Fibroblast of skin of abdomen (primary cell): ENCODE measurements around the gene FBXO28.

Experiments used
- DNase-seq: peaks from one replicate; pipeline ENCODE4 v3.0.0-alpha.2; 2013

FBXO28 gene

DNA sequence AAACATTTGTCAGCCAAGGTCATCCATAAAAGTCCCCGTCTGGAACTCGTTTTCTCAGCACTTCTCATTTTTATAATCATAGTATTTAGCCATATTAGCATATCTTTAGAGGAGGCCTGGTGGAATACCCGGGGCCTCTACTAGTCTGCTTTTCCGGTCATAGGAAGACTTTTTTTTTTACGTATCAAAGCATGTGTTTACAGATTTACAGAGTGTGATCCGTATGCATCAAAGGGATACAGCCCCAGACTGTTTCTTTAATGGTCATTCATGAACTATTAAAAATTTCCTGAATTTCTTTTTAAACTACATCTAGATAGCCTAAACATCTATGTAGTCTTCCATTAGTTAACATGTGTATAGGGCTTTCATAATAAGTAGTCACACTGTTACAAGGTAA is 45.6 kb downstream of the FBXO28 start:
- DNase-seq, result no peak

DNA sequence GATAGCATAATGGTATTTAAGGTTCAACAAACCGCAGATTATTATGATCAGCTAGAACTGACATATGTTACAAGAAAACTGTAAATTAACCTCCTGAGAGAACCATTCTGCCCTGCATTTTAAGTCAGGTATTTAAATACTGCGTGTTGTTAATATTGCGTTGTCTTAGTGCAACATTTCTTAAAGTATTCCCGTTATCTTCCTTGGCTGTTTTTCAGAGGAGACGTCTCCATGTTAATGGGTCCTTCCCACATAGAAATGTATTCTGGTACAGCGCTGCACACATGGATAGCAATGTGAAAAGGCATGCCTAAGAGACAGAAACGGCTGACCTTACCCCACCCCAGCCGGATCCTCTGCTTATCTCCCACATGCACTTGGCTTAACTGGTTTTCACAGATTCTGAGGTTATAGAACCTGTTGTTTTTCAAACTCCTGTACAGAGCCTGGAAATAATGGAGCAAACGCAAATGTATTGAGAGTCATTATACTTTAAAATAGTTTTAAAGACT is 46.3 kb downstream of the FBXO28 start:
- no peak for DNase-seq

DNA sequence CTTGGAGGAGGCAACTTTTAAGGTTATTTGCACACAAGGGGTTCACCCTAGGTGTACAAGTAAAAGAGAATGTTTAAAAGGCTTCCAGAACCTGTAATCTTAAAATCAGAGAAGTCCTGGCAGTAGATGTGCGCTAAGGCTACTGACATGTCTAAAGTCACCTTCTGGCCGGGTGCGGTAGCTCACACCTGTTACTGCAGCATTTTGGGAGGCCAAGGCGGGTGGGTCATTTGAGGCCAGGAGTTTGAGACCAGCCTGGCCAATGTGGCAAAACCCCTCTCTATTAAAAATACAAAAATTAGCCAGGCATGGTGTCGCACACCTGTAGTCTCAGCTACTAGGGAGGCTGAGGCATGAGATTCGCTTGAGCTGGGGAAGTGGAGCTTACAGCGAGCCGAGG is 48.9 kb downstream of the FBXO28 start:
- no peak for DNase-seq

GRCh38 chr1:224163311-224163710 is 49.4 kb downstream of the FBXO28 start:
- DNase-seq, result no peak

- DNase-seq, result peak; percentile 90
Measured at GRCh38 chr1:224168859-224169380, 55.0 kb downstream of the FBXO28 start.

- DNase-seq, result no peak
Measured at GRCh38 chr1:224169718-224170270, 55.9 kb downstream of the FBXO28 start.

GRCh38 chr1:224170343-224170742 is 56.4 kb downstream of the FBXO28 start:
- no peak for DNase-seq

DNA sequence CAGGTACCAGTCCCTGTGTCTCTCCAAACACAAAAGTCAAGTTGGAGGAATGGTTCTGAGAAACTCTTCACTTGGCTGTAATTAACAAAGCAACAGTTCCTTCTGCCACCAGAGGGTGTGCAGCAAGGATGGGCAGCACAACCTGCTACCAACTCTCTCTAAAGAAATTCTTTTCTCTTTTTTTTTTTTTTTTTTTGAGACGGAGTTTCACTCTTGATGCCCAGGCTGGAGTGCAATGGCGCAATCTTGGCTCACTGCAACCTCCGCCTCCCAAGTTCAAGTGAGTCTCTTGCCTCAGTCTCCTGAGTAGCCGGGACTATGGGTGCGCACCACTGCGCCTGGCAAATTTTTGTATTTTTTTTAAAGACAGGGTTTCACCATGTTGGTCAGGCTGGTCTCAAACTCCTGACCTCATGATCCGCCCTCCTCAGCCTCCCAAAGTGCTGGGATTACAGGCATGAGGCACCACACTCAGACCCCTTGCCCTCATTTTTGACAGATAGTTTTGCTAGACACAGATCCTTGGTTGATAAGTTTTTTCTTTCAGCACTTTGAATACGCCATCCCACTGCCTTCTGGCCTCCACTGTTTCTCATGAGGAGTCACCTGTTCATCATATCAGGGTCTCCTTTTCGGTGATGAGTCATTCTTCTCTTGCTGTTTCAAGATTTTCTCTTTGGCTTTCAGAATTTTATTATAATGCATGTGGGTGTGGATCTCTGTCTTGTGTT is 57.0 kb downstream of the FBXO28 start:
- no peak for DNase-seq

- DNase-seq, result no peak
Measured at GRCh38 chr1:224172229-224172628, 58.3 kb downstream of the FBXO28 start.

- no peak for DNase-seq
Measured at GRCh38 chr1:224173523-224173922, 59.6 kb downstream of the FBXO28 start.

- DNase-seq, result peak; percentile 26
Measured at GRCh38 chr1:224175617-224176016, 61.7 kb downstream of the FBXO28 start.

DNA sequence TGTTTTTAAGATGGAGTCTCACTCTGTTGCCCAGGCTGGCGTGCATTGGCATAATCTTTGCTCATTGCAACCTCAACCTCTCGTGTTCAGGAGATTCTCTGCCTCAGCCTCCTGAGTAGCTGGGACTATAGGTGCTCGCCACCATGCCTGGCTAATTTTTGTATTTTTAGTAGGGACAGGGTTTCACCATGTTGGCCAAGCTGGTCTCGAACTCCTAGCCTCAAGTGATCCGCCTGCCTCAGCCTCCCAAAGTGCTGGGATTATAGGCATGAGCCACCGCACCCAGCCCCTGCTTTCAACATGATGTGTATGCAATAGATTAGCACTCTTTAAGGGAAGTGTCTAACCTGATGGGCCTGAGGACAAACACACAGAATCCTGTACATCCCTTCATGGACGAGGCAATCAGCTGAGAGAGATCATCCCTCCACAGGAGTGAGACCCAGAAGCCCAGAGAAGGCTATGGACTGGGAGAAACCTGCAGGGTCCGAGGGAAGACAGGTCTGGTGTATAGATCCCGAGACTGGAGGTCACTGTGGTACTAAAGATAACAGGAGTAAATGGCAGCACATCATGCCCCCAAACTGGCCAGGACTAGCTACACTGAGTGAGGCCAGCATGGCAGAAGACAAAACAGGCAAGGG is 63.6 kb downstream of the FBXO28 start:
- no peak for DNase-seq

- DNase-seq, result no peak
Measured at GRCh38 chr1:224178894-224179293, 65.0 kb downstream of the FBXO28 start.

GRCh38 chr1:224180783-224181452 is 67.0 kb downstream of the FBXO28 start:
- no peak for DNase-seq

GRCh38 chr1:224181453-224181810 is 67.5 kb downstream of the FBXO28 start:
- no peak for DNase-seq

- DNase-seq, result no peak
Measured at GRCh38 chr1:224182057-224182865, 68.3 kb downstream of the FBXO28 start.

DNA sequence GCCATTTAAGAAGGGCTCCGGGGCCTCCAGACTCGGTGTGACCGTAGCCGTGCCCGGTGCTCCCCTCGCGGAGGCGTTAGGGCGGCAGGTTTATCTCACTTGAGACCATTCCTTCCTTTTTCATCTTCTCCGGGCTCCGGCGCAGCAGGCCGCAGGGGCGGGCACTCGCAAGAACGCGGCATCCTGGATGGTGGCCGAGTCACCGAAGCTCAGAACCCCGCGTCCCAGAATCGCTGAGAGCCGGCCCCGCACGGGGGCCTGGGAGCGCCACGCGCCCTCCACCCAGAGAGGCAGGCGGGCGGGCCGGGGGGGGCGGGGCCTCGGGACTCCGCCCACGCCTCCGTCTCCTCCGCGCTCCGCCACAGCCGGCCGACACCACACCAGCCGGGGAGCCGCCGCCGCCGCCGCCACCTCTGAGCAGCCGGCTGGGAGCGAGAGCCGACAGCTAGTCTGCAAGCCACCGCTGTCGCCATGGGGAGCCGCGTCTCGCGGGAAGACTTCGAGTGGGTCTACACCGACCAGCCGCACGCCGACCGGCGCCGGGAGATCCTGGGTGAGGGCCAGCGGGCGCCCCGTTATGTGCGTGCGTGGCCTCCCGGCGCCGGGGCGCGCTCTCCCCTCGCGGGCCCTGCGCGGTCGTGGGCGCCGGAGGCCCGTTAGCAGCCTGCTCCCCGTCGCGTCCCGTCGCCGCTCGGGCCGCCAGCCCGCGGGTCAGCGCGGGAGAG is 69.1 kb downstream of the FBXO28 start, which contains the start of gene DEGS1:
Gene DEGS1, plus strand, starts transcription at position 375 of the 725 bp plus-strand sequence. Its CDS starts 97 bp downstream, at position 472.
- peak; percentile 85 for DNase-seq

- peak; percentile 65 for DNase-seq
Measured at GRCh38 chr1:224183591-224184312, 69.8 kb downstream of the FBXO28 start.

- no peak for DNase-seq
Measured at GRCh38 chr1:224185208-224185607, 71.3 kb downstream of the FBXO28 start.

DNA sequence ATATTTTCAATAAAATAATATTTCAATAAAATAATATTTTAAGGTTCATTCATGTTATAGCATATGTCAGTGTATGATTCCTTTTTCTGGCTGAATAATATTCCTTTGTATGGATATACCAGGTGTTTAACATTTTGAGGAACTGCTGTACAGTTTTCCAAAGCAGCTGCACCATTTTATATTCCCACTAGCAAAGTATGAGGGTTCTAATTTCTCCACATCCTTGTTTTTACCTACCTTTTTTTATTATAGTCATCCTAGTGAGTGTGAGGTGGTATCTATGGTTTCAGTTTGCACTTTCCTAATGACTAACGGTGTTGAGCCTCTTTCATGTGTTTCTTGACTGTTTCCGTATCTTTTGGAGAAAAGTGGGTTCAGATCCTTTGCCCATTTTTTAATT is 74.4 kb downstream of the FBXO28 start:
- DNase-seq, result no peak

DNA sequence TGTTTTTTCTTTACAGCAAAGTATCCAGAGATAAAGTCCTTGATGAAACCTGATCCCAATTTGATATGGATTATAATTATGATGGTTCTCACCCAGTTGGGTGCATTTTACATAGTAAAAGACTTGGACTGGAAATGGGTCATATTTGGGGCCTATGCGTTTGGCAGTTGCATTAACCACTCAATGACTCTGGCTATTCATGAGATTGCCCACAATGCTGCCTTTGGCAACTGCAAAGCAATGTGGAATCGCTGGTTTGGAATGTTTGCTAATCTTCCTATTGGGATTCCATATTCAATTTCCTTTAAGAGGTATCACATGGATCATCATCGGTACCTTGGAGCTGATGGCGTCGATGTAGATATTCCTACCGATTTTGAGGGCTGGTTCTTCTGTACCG is 75.7 kb downstream of the FBXO28 start:
- DNase-seq, result no peak
